Endothelial cell of umbilical vein (primary cell): ENCODE data around the gene CREB3L2.

ENCODE experiments used
- CTCF ChIP-seq, 2 donors: IDR thresholded peaks; 1 replicate in 1 of 2; 2 replicates in 1 of 2; pipeline ENCODE4 v1.5.1; 2011; ENCODE audit warnings: low read length in 2 of 2, mild to moderate bottlenecking in 2 of 2, moderate library complexity in 2 of 2, control low read depth in 1 of 2, inconsistent platforms in 1 of 2, low read depth in 1 of 2; ENCODE audit not compliant: insufficient read depth in 1 of 2; ENCODE audit errors: extremely low read depth in 1 of 2
- EZH2 ChIP-seq: IDR thresholded peaks from 2 replicates; pipeline ENCODE4 v1.6.1; 2012; ENCODE audit warnings: borderline replicate concordance, low read depth, mild to moderate bottlenecking, moderate library complexity, low read length, inconsistent platforms; ENCODE audit not compliant: severe bottlenecking
- JUN ChIP-seq: IDR thresholded peaks from 2 replicates; pipeline ENCODE4 v1.6.1; 2011; ENCODE audit warnings: borderline replicate concordance, low read depth; ENCODE audit not compliant: insufficient read length, insufficient read depth
- MAX ChIP-seq: IDR thresholded peaks from 2 replicates; pipeline ENCODE4 v1.6.1; 2011; ENCODE audit not compliant: insufficient read depth, insufficient read length
- MYC ChIP-seq: IDR thresholded peaks from one replicate; pipeline ENCODE4 v1.6.1; 2011; ENCODE audit warnings: mild to moderate bottlenecking, low read depth, low read length
- POLR2A ChIP-seq: IDR thresholded peaks from 2 replicates; pipeline ENCODE4 v1.6.1; 2012; ENCODE audit warnings: low read depth, mild to moderate bottlenecking, control low read depth, low read length

GRCh38 chr7:137850972-137851945, 150.6 kb downstream of the CREB3L2 start:
- TF ChIP-seq JUN (no peak), POLR2A (no peak), CTCF (IDR thresholded peaks at IDR 0.05; ENCODE audit: extremely low read depth in 1 of 2, insufficient read depth in 1 of 2, low read depth in 1 of 2, low read length in 2 of 2) (no peak), EZH2 (no peak), MAX (no peak), MYC (no peak)
